GM12872 (cell line): ENCODE measurements around the gene TEX47.

ENCODE experiments used
- CTCF ChIP-seq: IDR thresholded peaks from 3 replicates; pipeline ENCODE4 v1.5.1; 2011; ENCODE audit warnings: low read depth, mild to moderate bottlenecking, low read length, moderate library complexity; ENCODE audit not compliant: insufficient read depth

Gene TEX47

GRCh38 chr7:88801046-88801445 is 5.5 kb upstream of the TEX47 start:
- no peak for TF ChIP-seq CTCF

- no peak for TF ChIP-seq CTCF
These were observed 3.2 kb downstream of the TEX47 start for GRCh38 chr7:88792361-88792760.

GRCh38 chr7:88791891-88792290 is 3.6 kb downstream of the TEX47 start:
- no peak for TF ChIP-seq CTCF

GRCh38 chr7:88789480-88790064 is 6.0 kb downstream of the TEX47 start:
- peak; percentile 30; the same call in 1 of the 3 replicates for TF ChIP-seq CTCF

GRCh38 chr7:88787777-88788176 is 7.8 kb downstream of the TEX47 start:
- TF ChIP-seq CTCF, result no peak

GRCh38 chr7:88775838-88776237 is 19.7 kb downstream of the TEX47 start:
- TF ChIP-seq CTCF, result no peak

- TF ChIP-seq CTCF, result no peak
These were observed 22.8 kb downstream of the TEX47 start for GRCh38 chr7:88772776-88773175.
